HCT116 (cell line): Measurements from ENCODE around the gene TMEM255A. TPM values are rescaled to one million over a fixed set of nuclear protein-coding genes. Genes with fewer than 3 reads are reported as not detected.

Experiments
- ATAC-seq: fragments of 200-7000 bp; cut with Tn5 transposase; 2 replicates; pipeline ENCODE4 v1.9.1; 2020; ENCODE audit warnings: mild to moderate bottlenecking, moderate library complexity
- BruUV-seq: library from RNA; stranded (reverse); fragments of 400-500 nt; replicated peaks from 2 replicates; lab custom pipeline; 2021; lab: Mats Ljungman, UMichigan
- CTCF ChIA-PET: fragments of 300-600 bp; sonication (Branson Sonifier 250); formaldehyde crosslinking; loops from one replicate; lab custom pipeline; 2021; ENCODE audit warnings: antibody characterized with exemption; lab: Charles Lee
- POLR2A ChIA-PET: fragments of 300-600, 350-600 bp; sonication (Branson Sonifier 250); formaldehyde crosslinking; loops from one replicate; lab custom pipeline; 2021; ENCODE audit warnings: antibody characterized with exemption; lab: Charles Lee
- RAD21 ChIA-PET, 2 experiments: fragments of 300-600 bp; sonication (Branson Sonifier 250); formaldehyde crosslinking; loops; one replicate each; lab custom pipeline; 2023; ENCODE audit warnings: low total read pairs in 2 of 2; ENCODE audit not compliant: uncharacterized antibody in 2 of 2, unreplicated experiment in 2 of 2, low non-redundant PET in 1 of 2; lab: Charles Lee
- DNase-seq: peaks from one replicate; pipeline ENCODE4 v3.0.0-alpha.2; 2010; ENCODE audit warnings: low read depth, low spot score
- H2AFZ ChIP-seq: fragments of 200-600 bp; shearing (Covaris generic), sonication (generic); 2 replicates; pipeline ENCODE4 v1.6.1; 2017; ENCODE audit warnings: low read depth, mixed run types, mixed read lengths, antibody characterized with exemption, low read length; ENCODE audit not compliant: poor library complexity, severe bottlenecking
- H3K27ac ChIP-seq: 2 replicates; pipeline ENCODE4 v1.5.1; 2012; ENCODE audit warnings: low read depth, low read length
- H3K27me3 ChIP-seq: fragments of 200-600 bp; sonication (generic); 2 replicates; pipeline ENCODE4 v1.6.1; 2016; ENCODE audit warnings: mixed run types, low read length, mixed read lengths; ENCODE audit not compliant: insufficient read depth
- H3K36me3 ChIP-seq, 2 experiments: fragments of 200-500 bp in 1 of 2; fragments of 200-600 bp in 1 of 2; sonication (Bioruptor generic) in 1 of 2; sonication (generic) in 1 of 2; 2 replicates each; pipeline versions ENCODE4 v1.5.1 to v1.6.1; 2014 to 2016; ENCODE audit warnings: low read length in 2 of 2, inconsistent platforms in 1 of 2, mixed read lengths in 1 of 2, mixed run types in 1 of 2; ENCODE audit not compliant: insufficient read depth in 2 of 2, control insufficient read depth in 1 of 2
- H3K4me1 ChIP-seq, 2 experiments: fragments of 200-600 bp in 1 of 2; sonication (generic) in 1 of 2; 2 replicates each; pipeline versions ENCODE4 v1.5.1 to v1.6.1; 2012 to 2017; ENCODE audit warnings: low read length in 2 of 2, inconsistent platforms in 1 of 2, mild to moderate bottlenecking in 1 of 2, mixed read lengths in 1 of 2, mixed run types in 1 of 2, moderate library complexity in 1 of 2; ENCODE audit not compliant: insufficient read depth in 2 of 2, control insufficient read depth in 1 of 2
- H3K4me2 ChIP-seq: fragments of 200-600 bp; sonication (generic); 2 replicates; pipeline ENCODE4 v1.6.1; 2017; ENCODE audit warnings: mixed run types, low read length, mixed read lengths
- H3K4me3 ChIP-seq, 2 experiments: fragments of 200-600 bp in 1 of 2; sonication (generic) in 1 of 2; replicated peaks in 1 of 2; 2 replicates each; pipeline ENCODE4 v1.5.1; 2011 to 2016; ENCODE audit warnings: low read length in 2 of 2, control low read depth in 1 of 2, low read depth in 1 of 2, mild to moderate bottlenecking in 1 of 2, mixed read lengths in 1 of 2, mixed run types in 1 of 2
- H3K79me2 ChIP-seq: fragments of 200-600 bp; sonication (generic); 2 replicates; pipeline ENCODE4 v1.6.1; 2017; ENCODE audit warnings: mild to moderate bottlenecking, mixed run types, low read length, moderate library complexity, mixed read lengths; ENCODE audit not compliant: insufficient read depth
- H3K9ac ChIP-seq: fragments of 200-600 bp; sonication (generic); 2 replicates; pipeline ENCODE4 v1.6.1; 2016; ENCODE audit warnings: low read length, mixed read lengths
- H3K9me2 ChIP-seq: fragments of 200-600 bp; sonication (generic), shearing (Covaris generic); 2 replicates; pipeline ENCODE4 v1.6.1; 2017; ENCODE audit warnings: mixed run types, mild to moderate bottlenecking, moderate library complexity; ENCODE audit not compliant: insufficient read depth
- H3K9me3 ChIP-seq, 2 experiments: fragments of 200-500 bp in 1 of 2; fragments of 200-600 bp in 1 of 2; sonication (Bioruptor generic) in 1 of 2; sonication (generic) in 1 of 2; 2 replicates each; pipeline ENCODE4 v1.6.1; 2014 to 2017; ENCODE audit warnings: low read length in 2 of 2, mixed read lengths in 2 of 2, inconsistent platforms in 1 of 2, low read depth in 1 of 2, mild to moderate bottlenecking in 1 of 2, mixed run types in 1 of 2, moderate library complexity in 1 of 2; ENCODE audit not compliant: control insufficient read depth in 1 of 2, insufficient read depth in 1 of 2
- H4K20me1 ChIP-seq: fragments of 200-600 bp; sonication (generic), shearing (Covaris generic); 2 replicates; pipeline ENCODE4 v1.6.1; 2017; ENCODE audit warnings: mixed run types, mild to moderate bottlenecking, moderate library complexity; ENCODE audit not compliant: insufficient read depth
- CBX3 ChIP-seq: IDR thresholded peaks from 2 replicates; pipeline ENCODE4 v1.6.1; 2012; ENCODE audit warnings: low read depth
- EGR1 ChIP-seq: IDR thresholded peaks from 2 replicates; pipeline ENCODE4 v1.6.1; 2012; ENCODE audit warnings: low read depth
- EZH2 ChIP-seq: fragments of 200-600 bp; sonication (generic); IDR thresholded peaks from 2 replicates; pipeline ENCODE4 v1.6.1; 2017; ENCODE audit warnings: antibody characterized with exemption, mixed run types
- JUND ChIP-seq: IDR thresholded peaks from 2 replicates; pipeline ENCODE4 v1.6.1; 2012
- POLR2A ChIP-seq: IDR thresholded peaks from 2 replicates; pipeline ENCODE4 v1.7.0; 2011; ENCODE audit warnings: borderline replicate concordance; ENCODE audit not compliant: insufficient read depth, insufficient read length; ENCODE audit errors: extremely low read depth
- RAD21 ChIP-seq: IDR thresholded peaks from 2 replicates; pipeline ENCODE4 v1.6.1; 2012; ENCODE audit warnings: low read depth, mild to moderate bottlenecking
- SRF ChIP-seq: IDR thresholded peaks from 2 replicates; pipeline ENCODE4 v1.6.1; 2012; ENCODE audit warnings: low read depth
- TCF7L2 ChIP-seq: IDR thresholded peaks from 2 replicates; pipeline ENCODE4 v1.7.0; 2011; ENCODE audit warnings: borderline replicate concordance, inconsistent platforms; ENCODE audit not compliant: insufficient read depth, insufficient read length; ENCODE audit errors: extremely low read depth
- YY1 ChIP-seq: IDR thresholded peaks from 2 replicates; pipeline ENCODE4 v1.6.1; 2011; ENCODE audit warnings: low read length, low read depth, moderate library complexity, mild to moderate bottlenecking; ENCODE audit not compliant: insufficient replicate concordance; ENCODE audit errors: extremely low read depth
- intact Hi-C: fragments of 100-400 bp; cut with micrococcal nuclease; formaldehyde crosslinking; loops from 2 replicates; pipeline ENCODE4 v1.10.0; 2022
- total RNA-seq: library from RNA; stranded (reverse); gene quantifications from one replicate; pipeline ENCODE4 v1.2.1, GENCODE V29; 2021; ENCODE audit not compliant: unreplicated experiment
- TF ChIP-seq, protein P1 (sequence below): IDR thresholded peaks from 2 replicates; pipeline ENCODE4 v1.6.1; 2012
- TF ChIP-seq, protein P2 (sequence below): IDR thresholded peaks from 2 replicates; pipeline ENCODE4 v1.6.1; 2012; ENCODE audit warnings: low read depth
- TF ChIP-seq, protein P3 (sequence below): IDR thresholded peaks from 2 replicates; pipeline ENCODE4 v1.6.1; 2012

TMEM255A gene
- total RNA-seq, 1 experiment from 2014 or later = not detected

DNA sequence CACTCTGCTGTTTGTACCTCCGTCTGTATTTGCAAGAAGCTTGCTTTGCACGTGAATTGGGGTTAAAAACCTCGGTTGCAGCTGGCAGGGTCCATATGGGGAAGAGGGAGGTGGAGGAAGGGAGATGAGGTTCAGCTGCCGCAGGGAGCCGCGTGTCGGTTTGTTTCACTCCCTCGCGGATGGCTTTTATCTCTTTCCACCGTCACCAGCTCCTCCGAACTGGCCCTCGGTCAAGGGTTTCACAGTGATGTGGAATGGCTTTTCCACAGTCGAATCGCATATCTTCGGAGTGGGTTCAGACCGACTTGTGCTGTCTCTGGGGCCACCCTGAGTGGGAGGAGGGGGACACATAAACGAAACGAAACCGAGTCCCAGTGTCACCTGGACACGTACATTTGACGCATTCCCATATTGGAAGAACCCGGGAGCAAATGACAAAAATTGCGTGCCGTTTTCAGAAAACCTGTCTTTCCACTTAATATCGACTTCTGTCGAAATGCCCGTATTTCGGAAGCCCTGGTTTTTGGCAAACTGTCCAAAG, 59.7 kb downstream of the TMEM255A start:
- no peaks in the 10 kb centered on the region for H3K9me3 ChIP-seq
- peak overlapping the region; percentile 86 for H3K27ac ChIP-seq
- peaks cover 4 to 13% of the 10 kb centered on the region in 2 experiments; a peak in 2 of 4 replicates for H3K36me3 ChIP-seq
- H3K9me2 ChIP-seq = no peaks in the 10 kb centered on the region
- H3K79me2 ChIP-seq = peaks cover 15% of the 10 kb centered on the region
- POLR2A ChIA-PET = no interaction called here
- H3K4me2 ChIP-seq = peak overlapping the region; percentile 81
- no peak overlapping the region for H2AFZ ChIP-seq
- peak; percentile 57 for TF ChIP-seq TCF7L2
- TF ChIP-seq, protein P1, sequence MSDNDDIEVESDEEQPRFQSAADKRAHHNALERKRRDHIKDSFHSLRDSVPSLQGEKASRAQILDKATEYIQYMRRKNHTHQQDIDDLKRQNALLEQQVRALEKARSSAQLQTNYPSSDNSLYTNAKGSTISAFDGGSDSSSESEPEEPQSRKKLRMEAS = peak; percentile 47; the same call in 1 of the 2 replicates
- no peak for TF ChIP-seq EZH2
- BruUV-seq = TSS peak; percentile 61
- no peak for DNase-seq
- intact Hi-C loops = no loop called here
- no peak for ATAC-seq
- peaks cover 0 to 3% of the 10 kb centered on the region in 2 experiments; a peak in 1 of 4 replicates for H3K4me1 ChIP-seq
- CTCF ChIA-PET = interaction anchor here (1.4 kb wide), 1 partner anchor 38 kb away, joined by 10 read pairs; no protein-coding TSS in a partner anchor
- peak overlapping the region; percentile 67 to 70 for H3K4me3 ChIP-seq
- H3K27me3 ChIP-seq = no peaks in the 10 kb centered on the region
- peak overlapping the region; percentile 71 for H3K9ac ChIP-seq
- no peaks in the 10 kb centered on the region for H4K20me1 ChIP-seq
- RAD21 ChIA-PET = no interaction called here

DNA sequence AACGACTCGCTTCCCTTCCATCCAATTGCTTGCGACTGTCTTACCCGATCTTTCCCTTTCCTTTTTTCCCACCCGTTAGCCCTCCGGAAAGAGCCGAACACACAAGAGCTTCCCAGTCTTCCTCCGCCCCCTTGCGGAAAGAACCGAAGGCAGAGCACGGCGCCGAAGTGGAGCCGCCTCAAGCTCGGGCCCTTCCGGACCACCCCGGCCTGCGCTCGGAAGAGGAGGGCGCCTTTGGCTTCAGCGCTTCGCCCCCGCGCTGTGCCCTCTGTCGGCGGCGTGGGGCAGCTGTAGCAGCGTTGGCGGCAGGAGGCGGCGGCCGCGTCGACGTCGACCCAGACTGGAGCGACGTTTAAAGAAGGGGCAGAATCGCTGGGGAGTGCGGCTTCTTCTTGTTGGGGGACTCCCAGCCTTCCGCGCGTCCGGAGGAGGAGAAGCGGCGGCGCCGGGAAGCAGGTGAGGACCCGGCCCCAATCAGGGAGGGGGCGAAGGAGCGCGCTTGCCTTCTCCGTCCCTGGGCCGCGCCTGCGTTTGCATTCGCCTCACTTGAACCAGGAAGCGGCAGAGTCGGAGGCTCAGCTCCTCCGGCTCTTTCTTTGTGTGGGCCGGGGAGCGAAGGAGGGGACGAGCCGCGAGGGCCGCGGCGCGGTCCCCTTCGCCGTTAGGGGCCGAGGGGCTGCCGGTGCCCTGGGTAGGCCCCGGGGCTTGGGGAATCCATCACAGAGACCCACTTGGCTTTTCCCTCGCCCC, 60.6 kb downstream of the TMEM255A start, which contains the start of gene ZBTB33:
Gene ZBTB33 (plus strand): TSS at position 291 of the 750 bp plus-strand sequence. CDS start 2,604 bp downstream, outside the sequence.
- H4K20me1 ChIP-seq = no peaks in the 10 kb centered on the region
- H3K79me2 ChIP-seq = peaks cover 15% of the 10 kb centered on the region
- peak within 1 kb of the TSS; percentile 95 for H2AFZ ChIP-seq
- peak within 1 kb of the TSS; percentile 86 for H3K27ac ChIP-seq
- intact Hi-C loops = no loop called here
- no peaks in the 10 kb centered on the region for H3K9me2 ChIP-seq
- DNase-seq (peak; percentile 88), ATAC-seq (peak; percentile 99)
- ChIA-PET POLR2A (interaction anchor here (1.0 kb wide), 1 partner anchor 459 kb away, joined by 3 read pairs; the partner anchor contains the start of gene RPL39), RAD21 (no interaction called here), CTCF (interaction anchor here (1.1 to 1.4 kb wide), 2 partner anchors 37 to 140 kb away, joined by 3 to 10 read pairs; no protein-coding TSS in a partner anchor)
- peak within 1 kb of the TSS; percentile 67 to 70 for H3K4me3 ChIP-seq
- H3K27me3 ChIP-seq = no peaks in the 10 kb centered on the region
- H3K9ac ChIP-seq = peak within 1 kb of the TSS; percentile 71
- H3K9me3 ChIP-seq = no peaks in the 10 kb centered on the region
- no TSS peak for BruUV-seq
- H3K4me1 ChIP-seq = peaks cover 0 to 3% of the 10 kb centered on the region in 2 experiments; a peak in 1 of 4 replicates
- H3K36me3 ChIP-seq = peaks cover 4 to 13% of the 10 kb centered on the region in 2 experiments; a peak in 2 of 4 replicates
- H3K4me2 ChIP-seq = peak within 1 kb of the TSS; percentile 81
- TF ChIP-seq, protein P2, sequence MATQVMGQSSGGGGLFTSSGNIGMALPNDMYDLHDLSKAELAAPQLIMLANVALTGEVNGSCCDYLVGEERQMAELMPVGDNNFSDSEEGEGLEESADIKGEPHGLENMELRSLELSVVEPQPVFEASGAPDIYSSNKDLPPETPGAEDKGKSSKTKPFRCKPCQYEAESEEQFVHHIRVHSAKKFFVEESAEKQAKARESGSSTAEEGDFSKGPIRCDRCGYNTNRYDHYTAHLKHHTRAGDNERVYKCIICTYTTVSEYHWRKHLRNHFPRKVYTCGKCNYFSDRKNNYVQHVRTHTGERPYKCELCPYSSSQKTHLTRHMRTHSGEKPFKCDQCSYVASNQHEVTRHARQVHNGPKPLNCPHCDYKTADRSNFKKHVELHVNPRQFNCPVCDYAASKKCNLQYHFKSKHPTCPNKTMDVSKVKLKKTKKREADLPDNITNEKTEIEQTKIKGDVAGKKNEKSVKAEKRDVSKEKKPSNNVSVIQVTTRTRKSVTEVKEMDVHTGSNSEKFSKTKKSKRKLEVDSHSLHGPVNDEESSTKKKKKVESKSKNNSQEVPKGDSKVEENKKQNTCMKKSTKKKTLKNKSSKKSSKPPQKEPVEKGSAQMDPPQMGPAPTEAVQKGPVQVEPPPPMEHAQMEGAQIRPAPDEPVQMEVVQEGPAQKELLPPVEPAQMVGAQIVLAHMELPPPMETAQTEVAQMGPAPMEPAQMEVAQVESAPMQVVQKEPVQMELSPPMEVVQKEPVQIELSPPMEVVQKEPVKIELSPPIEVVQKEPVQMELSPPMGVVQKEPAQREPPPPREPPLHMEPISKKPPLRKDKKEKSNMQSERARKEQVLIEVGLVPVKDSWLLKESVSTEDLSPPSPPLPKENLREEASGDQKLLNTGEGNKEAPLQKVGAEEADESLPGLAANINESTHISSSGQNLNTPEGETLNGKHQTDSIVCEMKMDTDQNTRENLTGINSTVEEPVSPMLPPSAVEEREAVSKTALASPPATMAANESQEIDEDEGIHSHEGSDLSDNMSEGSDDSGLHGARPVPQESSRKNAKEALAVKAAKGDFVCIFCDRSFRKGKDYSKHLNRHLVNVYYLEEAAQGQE = no peak
- TF ChIP-seq POLR2A (no peak), EGR1 (peak; percentile 90), TCF7L2 (no peak), CBX3 (peak; percentile 67; the same call in 1 of the 2 replicates), SRF (no peak), JUND (no peak), RAD21 (peak; percentile 29; the same call in 1 of the 2 replicates), YY1 (no peak)
- TF ChIP-seq, protein P3, sequence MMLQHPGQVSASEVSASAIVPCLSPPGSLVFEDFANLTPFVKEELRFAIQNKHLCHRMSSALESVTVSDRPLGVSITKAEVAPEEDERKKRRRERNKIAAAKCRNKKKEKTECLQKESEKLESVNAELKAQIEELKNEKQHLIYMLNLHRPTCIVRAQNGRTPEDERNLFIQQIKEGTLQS = no peak
